HUES64 (cell line): ENCODE data around the gene NFE2L2.
"Not testable (repeated sequence)": the region's sequence is repeated elsewhere in the genome, so short reads cannot be mapped to it uniquely, and the experiment has no call there.

ENCODE experiments used
- H3K27ac ChIP-seq: 2 replicates; pipeline ENCODE4 v1.7.0; 2013; ENCODE audit warnings: low read depth, low read length, inconsistent platforms
- H3K27me3 ChIP-seq: 2 replicates; pipeline ENCODE4 v1.6.1; 2013; ENCODE audit warnings: mild to moderate bottlenecking, low read length; ENCODE audit not compliant: insufficient read depth
- H3K36me3 ChIP-seq: 2 replicates; pipeline ENCODE4 v1.6.1; 2013; ENCODE audit warnings: mild to moderate bottlenecking, low read length; ENCODE audit not compliant: insufficient read depth
- H3K4me1 ChIP-seq: 2 replicates; pipeline ENCODE4 v1.6.1; 2013; ENCODE audit warnings: mild to moderate bottlenecking, low read length, moderate library complexity; ENCODE audit not compliant: insufficient read depth
- H3K4me3 ChIP-seq: 2 replicates; pipeline ENCODE4 v1.5.1; 2013; ENCODE audit warnings: mild to moderate bottlenecking, low read length, moderate library complexity
- H3K9ac ChIP-seq: 2 replicates; pipeline ENCODE4 v1.6.1; 2013; ENCODE audit warnings: mild to moderate bottlenecking, low read depth, low read length
- H3K9me3 ChIP-seq: 2 replicates; pipeline ENCODE4 v1.6.1; 2013; ENCODE audit warnings: low read depth, low read length; ENCODE audit not compliant: insufficient read depth
- WGBS: fragments of 150-250, 120-280 bp; methylation state at CpG from one replicate; pipeline ENCODE4 v1.1.7; 2013; ENCODE audit warnings: missing lambda C conversion rate; 5-methylcytosine and 5-hydroxymethylcytosine counted together

Gene NFE2L2

GRCh38 chr2:177211576-177212105, 52.9 kb downstream of the NFE2L2 start:
- peak overlapping the region; percentile 96 for H3K4me3 ChIP-seq
- no peaks in the 10 kb centered on the region for H3K27me3 ChIP-seq
- peaks cover 14% of the 10 kb centered on the region for H3K4me1 ChIP-seq
- no peaks in the 10 kb centered on the region for H3K9me3 ChIP-seq
- H3K27ac ChIP-seq, result peak overlapping the region; percentile 94
- H3K9ac ChIP-seq, result peak overlapping the region; percentile 89
- 35% methylated on average over 6 of the region's 6 CpGs for WGBS
- peaks cover 28% of the 10 kb centered on the region for H3K36me3 ChIP-seq

GRCh38 chr2:177211169-177211568, 53.4 kb downstream of the NFE2L2 start:
- peak overlapping the region; percentile 89 for H3K9ac ChIP-seq
- peak overlapping the region; percentile 94 for H3K27ac ChIP-seq
- H3K27me3 ChIP-seq, result no peaks in the 10 kb centered on the region
- peaks cover 23% of the 10 kb centered on the region for H3K36me3 ChIP-seq
- no peaks in the 10 kb centered on the region for H3K9me3 ChIP-seq
- 80% methylated on average over 7 of the region's 7 CpGs for WGBS
- peak overlapping the region; percentile 96 for H3K4me3 ChIP-seq
- H3K4me1 ChIP-seq, result peaks cover 16% of the 10 kb centered on the region

- no peaks in the 10 kb centered on the region for H3K27me3 ChIP-seq
- H3K4me3 ChIP-seq, result no peak overlapping the region
- H3K27ac ChIP-seq, result no peak overlapping the region
- WGBS, result 93% methylated on average over 2 of the region's 2 CpGs
- no peaks in the 10 kb centered on the region for H3K9me3 ChIP-seq
- H3K4me1 ChIP-seq, result peaks cover 34% of the 10 kb centered on the region
- H3K9ac ChIP-seq, result no peak overlapping the region
- H3K36me3 ChIP-seq, result no peaks in the 10 kb centered on the region
These were observed 57.4 kb downstream of the NFE2L2 start for GRCh38 chr2:177207101-177207500.

GRCh38 chr2:177204417-177204816, 60.1 kb downstream of the NFE2L2 start:
- H3K4me3 ChIP-seq, result 0 out of 2 replicates have a peak overlapping the region, but pooled peaks have one; percentile 3
- 23% methylated on average over 3 of the region's 3 CpGs for WGBS
- H3K27ac ChIP-seq, result peak overlapping the region; percentile 69; the same call in 1 of the 2 replicates
- no peaks in the 10 kb centered on the region for H3K36me3 ChIP-seq
- H3K9ac ChIP-seq, result no peak overlapping the region
- peaks cover 24% of the 10 kb centered on the region for H3K4me1 ChIP-seq
- H3K27me3 ChIP-seq, result no peaks in the 10 kb centered on the region
- no peaks in the 10 kb centered on the region for H3K9me3 ChIP-seq

- Histone ChIP-seq H3K27ac (no peak overlapping the region), H3K9me3 (no peaks in the 10 kb centered on the region), H3K27me3 (no peaks in the 10 kb centered on the region), H3K4me1 (peaks cover 24% of the 10 kb centered on the region), H3K4me3 (no peak overlapping the region), H3K36me3 (no peaks in the 10 kb centered on the region), H3K9ac (no peak overlapping the region)
- 87% methylated on average over 3 of the region's 3 CpGs for WGBS
These were observed 62.6 kb downstream of the NFE2L2 start for GRCh38 chr2:177201919-177202346.

- H3K9me3 ChIP-seq, H3K27ac ChIP-seq, H3K27me3 ChIP-seq, H3K4me3 ChIP-seq, H3K36me3 ChIP-seq, H3K9ac ChIP-seq: not testable (repeated sequence)
- WGBS, result 97% methylated on average over 7 of the region's 7 CpGs
- peaks cover 17% of the 10 kb centered on the region for H3K4me1 ChIP-seq
These were observed 64.1 kb downstream of the NFE2L2 start for GRCh38 chr2:177200419-177200818.

GRCh38 chr2:177195194-177195593, 69.3 kb downstream of the NFE2L2 start:
- H3K9ac ChIP-seq, result no peak overlapping the region
- no peaks in the 10 kb centered on the region for H3K4me1 ChIP-seq
- no peak overlapping the region for H3K4me3 ChIP-seq
- H3K36me3 ChIP-seq, result no peaks in the 10 kb centered on the region
- whole genome bisulfite sequencing, result 89% methylated on average over 1 of the region's 1 CpG
- no peak overlapping the region for H3K27ac ChIP-seq
- no peaks in the 10 kb centered on the region for H3K27me3 ChIP-seq
- H3K9me3 ChIP-seq, result no peaks in the 10 kb centered on the region

GRCh38 chr2:177193240-177193639, 71.3 kb downstream of the NFE2L2 start:
- H3K27me3 ChIP-seq, result no peaks in the 10 kb centered on the region
- H3K4me3 ChIP-seq, result no peak overlapping the region
- no peaks in the 10 kb centered on the region for H3K36me3 ChIP-seq
- 83% methylated on average over 1 of the region's 4 CpGs for WGBS
- H3K9me3 ChIP-seq, result no peaks in the 10 kb centered on the region
- no peak overlapping the region for H3K27ac ChIP-seq
- no peaks in the 10 kb centered on the region for H3K4me1 ChIP-seq
- H3K9ac ChIP-seq, result no peak overlapping the region

- WGBS, result 100% methylated on average over 1 of the region's 1 CpG
- H3K9me3 ChIP-seq, result no peaks in the 10 kb centered on the region
- no peaks in the 10 kb centered on the region for H3K36me3 ChIP-seq
- no peaks in the 10 kb centered on the region for H3K27me3 ChIP-seq
- no peak overlapping the region for H3K27ac ChIP-seq
- H3K9ac ChIP-seq, result no peak overlapping the region
- H3K4me3 ChIP-seq, result no peak overlapping the region
- H3K4me1 ChIP-seq, result peaks cover 1% of the 10 kb centered on the region; the same call in 1 of the 2 replicates
These were observed 71.7 kb downstream of the NFE2L2 start for GRCh38 chr2:177192788-177193187.

- Histone ChIP-seq H3K27me3 (no peaks in the 10 kb centered on the region), H3K9ac (no peak overlapping the region), H3K9me3 (no peaks in the 10 kb centered on the region), H3K4me3 (no peak overlapping the region), H3K4me1 (peaks cover 7% of the 10 kb centered on the region; the same call in 1 of the 2 replicates), H3K27ac (no peak overlapping the region), H3K36me3 (no peaks in the 10 kb centered on the region)
- WGBS, result 97% methylated on average over 1 of the region's 1 CpG
These were observed 73.6 kb downstream of the NFE2L2 start for GRCh38 chr2:177190941-177191340.

- H3K27me3 ChIP-seq, result no peaks in the 10 kb centered on the region
- H3K4me1 ChIP-seq, result peaks cover 7% of the 10 kb centered on the region; the same call in 1 of the 2 replicates
- H3K9me3 ChIP-seq, result no peaks in the 10 kb centered on the region
- H3K36me3 ChIP-seq, result no peaks in the 10 kb centered on the region
- H3K27ac ChIP-seq, result no peak overlapping the region
- no peak overlapping the region for H3K9ac ChIP-seq
- 95% methylated on average over 7 of the region's 7 CpGs for WGBS
- H3K4me3 ChIP-seq, result no peak overlapping the region
These were observed 75.8 kb downstream of the NFE2L2 start for GRCh38 chr2:177188482-177189469.
